Measurements from ENCODE around the gene SRGAP2B.
"Not testable (repeated sequence)": the region's sequence is repeated elsewhere in the genome, so short reads cannot be mapped to it uniquely, and the experiment has no call there.

DNA sequence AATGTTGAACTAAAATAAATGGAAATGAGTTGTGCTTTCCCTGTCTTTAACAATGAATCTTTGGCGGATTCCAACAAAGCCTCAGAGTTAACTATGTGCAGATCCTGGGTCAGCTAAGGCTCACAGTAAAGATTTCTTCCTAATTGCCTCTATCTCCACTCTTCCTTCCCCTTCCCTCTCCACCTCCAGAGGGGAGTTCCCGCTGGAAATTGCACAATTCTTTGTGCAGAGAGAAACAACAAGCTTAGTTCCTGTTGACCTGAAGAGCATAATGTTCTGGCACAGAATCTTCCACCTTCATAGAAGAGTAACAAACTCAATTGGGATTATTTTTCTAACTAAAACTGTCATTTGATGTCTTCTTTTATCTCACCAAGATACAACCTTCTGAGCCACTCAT, 77.4 kb downstream of the SRGAP2B start:
- not testable (repeated sequence) for TF ChIP-seq FOXK2 (IDR thresholded peaks at IDR 0.05); FOXM1 (IDR thresholded peaks at IDR 0.05; ENCODE audit: borderline replicate concordance); FOXA1 (IDR thresholded peaks at IDR 0.05)
